HG03097 (cell line): ENCODE results near the gene TUBD1.
"Not testable (repeated sequence)": the region's sequence is repeated elsewhere in the genome, so short reads cannot be mapped to it uniquely, and the experiment has no call there.

Experiments
- ATAC-seq: cut with Tn5 transposase; IDR thresholded peaks from one replicate; pipeline ENCODE4 v1.9.1; 2021; ENCODE audit not compliant: unreplicated experiment, low FRiP score

Gene TUBD1

DNA sequence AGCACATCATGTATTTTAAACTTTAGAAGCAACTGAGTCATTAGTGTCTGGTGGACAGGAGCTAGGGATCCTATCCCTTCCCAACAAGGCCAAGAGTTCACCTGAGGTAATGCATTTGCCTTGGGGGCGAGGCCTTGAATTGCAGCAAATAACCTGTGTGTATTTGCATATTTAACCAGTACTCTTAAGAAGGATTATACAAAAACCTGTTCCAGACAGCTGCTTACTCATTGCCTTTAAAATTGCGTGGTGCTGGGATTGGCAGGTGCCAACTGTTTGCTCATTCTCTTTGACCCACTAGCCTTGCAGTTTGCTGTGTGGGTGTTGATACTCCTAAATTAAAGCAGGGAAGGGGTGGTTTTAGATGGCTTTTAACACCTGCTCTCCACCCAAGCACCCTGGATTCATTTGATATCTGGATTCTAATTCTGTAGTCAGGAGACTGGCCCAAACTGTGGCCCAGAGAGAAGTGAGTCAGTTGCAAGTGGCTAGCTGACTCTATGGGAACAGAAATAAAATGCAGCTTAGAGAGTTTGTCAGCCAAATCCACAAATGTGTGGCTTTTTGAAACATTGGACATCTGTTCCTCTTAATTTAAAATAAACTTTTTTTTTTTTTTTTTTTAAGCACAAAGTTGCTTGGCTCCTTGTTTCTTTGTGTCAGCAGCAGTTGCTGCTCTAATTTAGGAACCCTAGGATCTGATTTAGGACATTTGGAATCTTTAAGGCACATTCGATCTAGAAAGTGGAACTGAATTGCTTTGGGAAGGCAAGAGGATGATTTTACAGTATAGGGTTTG is 46.9 kb downstream of the TUBD1 start:
- no peak for ATAC-seq

DNA sequence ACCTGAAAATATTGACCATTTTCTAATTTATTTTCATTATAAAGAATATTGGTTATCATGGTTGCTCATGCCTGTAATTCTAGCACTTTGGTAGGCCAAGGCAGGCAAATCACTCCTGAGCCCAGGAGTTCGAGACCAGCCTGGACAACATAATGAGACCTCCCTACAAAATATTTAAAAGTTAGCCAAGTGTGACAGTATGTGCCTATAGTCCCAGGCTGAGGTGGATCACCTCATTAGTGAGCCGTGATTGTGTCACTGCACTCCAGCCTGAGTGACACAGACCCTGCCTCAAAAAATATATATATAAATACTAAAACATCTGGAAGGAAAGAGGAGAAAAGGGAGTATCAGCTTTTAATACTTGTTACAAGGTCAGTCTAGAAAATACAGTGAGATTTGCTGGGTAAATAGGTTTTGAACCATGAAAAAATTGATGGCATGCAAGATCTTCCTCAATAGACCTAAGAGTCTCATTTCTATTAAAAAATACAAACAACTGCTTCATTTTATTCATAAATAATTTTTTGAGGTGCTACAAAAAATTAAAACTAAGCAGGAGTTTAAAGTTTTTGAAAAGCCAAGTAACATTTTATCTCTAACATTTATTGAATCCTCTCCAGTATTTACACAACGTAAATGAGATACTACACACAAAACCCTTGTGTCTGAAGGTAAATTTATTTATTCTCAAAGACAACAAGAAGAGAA is 47.7 kb downstream of the TUBD1 start:
- no peak for ATAC-seq

DNA sequence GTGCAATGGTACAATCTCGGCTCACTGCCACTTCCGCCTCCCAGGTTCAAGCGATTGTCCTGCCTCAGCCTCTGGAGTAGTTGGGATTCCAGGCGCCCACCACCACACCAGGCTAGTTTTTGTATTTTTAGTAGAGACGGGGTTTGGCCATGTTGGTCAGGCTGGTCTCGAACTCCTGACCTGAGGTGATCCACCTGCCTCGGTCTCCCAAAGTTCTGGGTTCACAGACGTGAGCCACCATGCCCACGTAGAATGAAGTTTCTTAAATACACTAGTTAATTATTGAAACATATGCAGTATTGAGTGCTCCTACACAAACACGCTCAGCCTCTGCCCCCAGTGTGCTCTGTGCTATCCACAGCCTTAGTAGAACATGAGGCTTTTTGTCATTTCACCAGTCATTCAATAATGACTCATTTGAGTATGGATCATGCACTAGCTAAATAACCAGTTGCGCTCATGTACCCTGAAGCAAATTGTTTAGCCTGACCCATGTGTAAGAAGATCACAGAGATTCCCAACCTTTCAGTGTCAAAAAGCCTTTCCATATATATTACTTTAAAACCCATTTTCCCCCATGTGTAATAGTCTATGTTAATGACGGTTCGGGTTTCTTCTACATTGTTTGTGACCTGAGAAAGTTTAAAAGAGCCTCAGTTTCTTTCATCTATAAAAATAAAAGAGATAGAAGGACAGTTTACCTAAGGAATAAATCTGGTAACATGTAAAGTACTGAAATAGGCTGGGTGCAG is 49.7 kb downstream of the TUBD1 start:
- ATAC-seq, result peak; percentile 28

DNA sequence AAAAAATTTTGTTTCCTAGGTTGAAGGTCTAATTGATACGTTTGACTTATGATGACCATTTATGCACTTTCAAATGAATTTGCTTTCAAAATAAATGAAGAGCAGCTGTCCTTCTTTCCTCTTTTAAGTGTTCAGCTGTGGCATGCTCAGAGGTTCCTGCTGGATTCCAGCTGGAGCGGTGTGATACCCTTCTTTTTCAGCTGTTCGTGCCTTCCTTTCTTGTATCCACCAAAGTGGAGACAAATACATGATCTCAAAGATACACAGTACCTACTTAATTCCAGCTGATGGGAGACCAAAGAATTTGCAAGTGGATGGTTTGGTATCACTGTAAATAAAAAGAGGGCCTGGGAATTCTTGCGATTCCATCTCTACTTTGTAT is 50.9 kb downstream of the TUBD1 start:
- not testable (repeated sequence) for ATAC-seq

DNA sequence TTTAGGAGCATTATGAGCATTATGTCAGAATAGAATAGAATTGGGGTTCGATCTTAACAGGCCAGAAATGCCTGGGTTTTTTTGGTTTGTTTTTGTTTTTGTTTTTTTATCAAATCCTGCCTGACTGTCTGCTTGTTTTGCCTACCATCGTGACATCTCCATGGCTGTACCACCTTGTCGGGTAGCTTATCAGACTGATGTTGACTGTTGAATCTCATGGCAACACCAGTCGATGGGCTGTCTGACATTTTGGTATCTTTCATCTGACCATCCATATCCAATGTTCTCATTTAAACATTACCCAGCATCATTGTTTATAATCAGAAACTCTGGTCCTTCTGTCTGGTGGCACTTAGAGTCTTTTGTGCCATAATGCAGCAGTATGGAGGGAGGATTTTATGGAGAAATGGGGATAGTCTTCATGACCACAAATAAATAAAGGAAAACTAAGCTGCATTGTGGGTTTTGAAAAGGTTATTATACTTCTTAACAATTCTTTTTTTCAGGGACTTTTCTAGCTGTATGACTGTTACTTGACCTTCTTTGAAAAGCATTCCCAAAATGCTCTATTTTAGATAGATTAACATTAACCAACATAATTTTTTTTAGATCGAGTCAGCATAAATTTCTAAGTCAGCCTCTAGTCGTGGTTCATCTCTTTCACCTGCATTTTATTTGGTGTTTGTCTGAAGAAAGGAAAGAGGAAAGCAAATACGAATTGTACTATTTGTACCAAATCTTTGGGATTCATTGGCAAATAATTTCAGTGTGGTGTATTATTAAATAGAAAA is 51.5 kb downstream of the TUBD1 start:
- ATAC-seq, result not testable (repeated sequence)

DNA sequence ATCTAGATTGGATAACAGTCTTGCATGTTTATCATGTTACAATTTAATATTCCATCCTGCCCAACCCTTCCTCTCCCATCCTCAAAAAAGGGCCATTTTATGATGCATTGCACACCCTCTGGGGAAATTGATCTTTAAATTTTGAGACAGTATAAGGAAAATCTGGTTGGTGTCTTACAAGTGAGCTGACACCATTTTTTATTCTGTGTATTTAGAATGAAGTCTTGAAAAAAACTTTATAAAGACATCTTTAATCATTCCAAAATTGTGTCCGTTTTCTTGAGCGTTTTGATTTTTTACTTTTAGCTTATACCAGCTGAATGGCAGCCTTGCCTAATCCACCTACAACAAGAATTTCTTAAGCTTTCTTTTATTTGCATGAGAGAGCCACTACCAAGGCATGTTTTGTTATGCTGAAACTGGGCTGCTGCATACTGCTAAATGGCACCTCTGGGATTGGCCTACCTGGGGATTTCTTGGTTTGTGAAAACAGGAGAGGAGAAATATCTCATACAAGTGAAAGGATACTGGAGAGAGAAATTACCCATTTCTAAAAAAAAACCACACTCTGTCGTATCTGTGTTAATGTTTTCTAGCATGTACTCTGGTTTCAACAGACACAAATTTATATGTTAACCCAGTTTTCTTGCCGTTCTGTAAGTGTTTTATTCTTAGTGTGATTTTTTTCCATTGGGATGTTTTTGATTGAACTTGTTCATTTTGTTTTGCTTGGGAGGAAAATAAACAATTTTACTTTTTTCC is 52.2 kb downstream of the TUBD1 start:
- ATAC-seq, result no peak

DNA sequence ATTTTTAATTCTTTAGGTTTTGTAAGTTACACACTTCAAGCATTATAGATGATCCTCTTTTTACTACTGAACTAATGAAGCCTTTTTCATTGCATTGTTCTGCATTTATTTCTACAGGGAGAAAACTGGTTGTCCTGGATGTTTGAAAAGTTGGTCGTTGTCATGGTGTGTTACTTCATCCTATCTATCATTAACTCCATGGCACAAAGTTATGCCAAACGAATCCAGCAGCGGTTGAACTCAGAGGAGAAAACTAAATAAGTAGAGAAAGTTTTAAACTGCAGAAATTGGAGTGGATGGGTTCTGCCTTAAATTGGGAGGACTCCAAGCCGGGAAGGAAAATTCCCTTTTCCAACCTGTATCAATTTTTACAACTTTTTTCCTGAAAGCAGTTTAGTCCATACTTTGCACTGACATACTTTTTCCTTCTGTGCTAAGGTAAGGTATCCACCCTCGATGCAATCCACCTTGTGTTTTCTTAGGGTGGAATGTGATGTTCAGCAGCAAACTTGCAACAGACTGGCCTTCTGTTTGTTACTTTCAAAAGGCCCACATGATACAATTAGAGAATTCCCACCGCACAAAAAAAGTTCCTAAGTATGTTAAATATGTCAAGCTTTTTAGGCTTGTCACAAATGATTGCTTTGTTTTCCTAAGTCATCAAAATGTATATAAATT is 53.0 kb downstream of the TUBD1 start:
- ATAC-seq, result no peak

DNA sequence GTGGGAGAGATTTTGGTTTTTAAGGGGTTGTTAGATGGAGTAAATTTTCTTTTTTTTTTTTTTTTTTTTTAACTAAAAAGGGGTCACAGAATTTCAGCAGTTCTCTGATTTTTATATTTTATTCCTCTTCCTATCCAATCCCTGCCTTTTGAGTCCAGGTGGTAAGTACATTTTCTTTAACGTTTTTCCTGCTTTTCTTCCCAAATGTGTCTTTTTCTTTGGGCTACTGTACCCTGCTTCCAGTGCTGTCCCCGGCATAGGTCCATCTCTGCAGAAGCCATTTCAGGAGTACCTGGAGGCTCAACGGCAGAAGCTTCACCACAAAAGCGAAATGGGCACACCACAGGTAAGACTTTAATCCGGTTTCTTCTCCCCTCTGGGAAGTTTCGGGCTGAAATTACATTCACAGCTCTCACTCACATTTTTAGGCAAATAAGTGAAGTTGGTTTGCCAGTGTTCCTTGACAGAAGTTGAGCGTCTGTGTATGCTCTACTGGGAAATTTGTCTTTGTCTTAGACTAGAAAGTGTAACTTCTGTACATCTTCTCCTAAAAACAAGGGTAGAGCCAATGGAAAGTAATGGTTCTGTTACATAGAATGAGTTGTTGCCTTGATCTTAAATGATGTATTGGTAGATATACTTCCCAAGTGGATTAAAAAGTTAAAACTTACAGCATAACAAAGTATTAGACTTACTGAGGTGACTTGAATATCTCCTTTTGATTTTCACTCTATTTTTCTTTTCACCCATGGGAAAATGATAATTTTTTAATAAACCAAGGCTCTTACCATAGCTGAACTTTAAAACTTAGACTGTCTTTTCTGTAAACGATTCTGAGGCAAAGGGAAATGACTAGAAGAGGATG is 54.5 kb downstream of the TUBD1 start:
- ATAC-seq, result no peak

DNA sequence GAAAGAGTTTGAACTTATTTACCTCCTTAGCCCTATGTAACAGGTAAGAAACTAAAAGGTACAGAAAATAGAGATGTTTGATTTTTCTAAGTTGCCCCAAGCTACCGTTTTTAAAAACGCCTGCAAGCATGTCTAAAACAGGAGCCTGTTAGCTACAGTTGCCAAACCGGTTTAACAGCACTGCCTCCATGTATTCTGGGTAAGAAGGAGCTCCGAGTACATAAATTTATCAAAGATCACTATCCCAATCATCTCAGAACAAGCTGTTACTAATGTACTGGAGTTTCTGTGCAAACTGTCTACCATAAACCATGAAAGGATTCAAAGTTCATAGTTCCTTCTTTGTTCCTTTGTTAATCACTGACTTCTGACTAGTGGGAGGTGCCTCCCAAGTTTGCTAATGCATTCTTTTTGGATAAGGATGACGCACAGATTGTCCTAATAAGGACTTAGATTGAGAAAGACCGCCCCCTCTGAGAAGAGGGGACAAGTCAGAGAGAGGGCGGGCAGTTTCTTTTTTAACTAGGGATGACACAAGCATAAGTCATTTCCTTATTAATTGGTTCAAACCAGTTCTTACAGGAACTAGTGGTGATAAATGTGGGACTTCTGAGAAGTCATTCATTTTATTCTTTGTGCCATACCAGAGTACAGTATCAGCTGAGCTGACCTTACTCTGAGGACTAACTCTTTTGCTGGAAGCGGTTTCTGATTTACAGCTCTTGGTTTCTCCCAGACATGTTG is 55.3 kb downstream of the TUBD1 start:
- ATAC-seq, result peak; percentile 88

DNA sequence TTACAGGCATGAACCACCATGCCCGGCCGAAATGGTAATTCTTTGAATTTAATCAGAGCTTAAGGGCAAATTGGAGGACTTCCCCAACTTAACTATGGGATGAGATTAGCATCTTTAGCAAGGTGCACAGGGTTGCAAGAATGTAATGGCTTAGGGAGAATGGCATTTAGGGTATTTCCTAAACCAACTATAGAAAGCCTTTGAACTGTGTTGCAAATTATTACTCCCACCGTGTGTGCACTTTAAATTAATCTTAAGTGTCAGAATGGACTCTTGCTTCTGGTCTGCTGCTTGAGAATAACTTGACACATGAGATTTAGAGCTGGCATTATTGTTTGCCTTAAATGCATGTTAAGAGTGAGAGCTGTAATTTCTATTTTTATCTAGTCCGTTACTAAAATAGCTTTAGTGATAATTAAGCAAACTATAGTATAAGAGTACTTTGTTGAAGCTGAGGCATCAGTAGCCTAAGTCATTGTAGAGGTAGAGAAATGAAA is 59.8 kb downstream of the TUBD1 start:
- ATAC-seq, result no peak

DNA sequence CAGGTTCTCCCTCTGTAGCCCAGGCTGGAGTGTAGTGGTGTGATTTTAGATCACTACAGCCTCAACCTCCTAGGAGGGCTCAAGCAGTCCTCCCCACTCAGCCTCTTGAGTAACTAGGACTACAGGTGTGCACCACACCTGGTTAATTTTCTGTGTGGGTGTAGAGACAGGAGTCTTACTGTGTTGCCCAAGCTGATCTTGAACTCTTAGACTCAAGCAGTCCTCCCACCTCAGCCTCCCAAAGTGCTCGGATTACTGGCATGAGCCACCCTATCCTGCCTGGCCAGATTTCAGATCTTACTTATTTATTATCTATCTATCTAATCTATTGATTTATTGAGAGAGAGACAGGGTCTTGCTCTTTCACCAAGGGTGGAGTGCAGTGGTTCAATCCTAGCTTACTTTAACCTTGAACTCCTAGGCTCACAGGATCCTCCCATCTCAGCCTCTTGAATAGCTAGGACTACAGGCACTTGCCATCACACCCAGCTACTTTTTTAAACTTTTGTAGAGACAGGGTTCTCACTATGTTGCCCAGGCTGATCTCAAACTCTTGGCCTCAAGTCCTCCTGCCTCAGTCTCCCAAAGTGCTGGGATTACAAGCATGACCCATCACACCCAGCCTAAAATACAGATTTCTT is 61.8 kb downstream of the TUBD1 start:
- no peak for ATAC-seq

DNA sequence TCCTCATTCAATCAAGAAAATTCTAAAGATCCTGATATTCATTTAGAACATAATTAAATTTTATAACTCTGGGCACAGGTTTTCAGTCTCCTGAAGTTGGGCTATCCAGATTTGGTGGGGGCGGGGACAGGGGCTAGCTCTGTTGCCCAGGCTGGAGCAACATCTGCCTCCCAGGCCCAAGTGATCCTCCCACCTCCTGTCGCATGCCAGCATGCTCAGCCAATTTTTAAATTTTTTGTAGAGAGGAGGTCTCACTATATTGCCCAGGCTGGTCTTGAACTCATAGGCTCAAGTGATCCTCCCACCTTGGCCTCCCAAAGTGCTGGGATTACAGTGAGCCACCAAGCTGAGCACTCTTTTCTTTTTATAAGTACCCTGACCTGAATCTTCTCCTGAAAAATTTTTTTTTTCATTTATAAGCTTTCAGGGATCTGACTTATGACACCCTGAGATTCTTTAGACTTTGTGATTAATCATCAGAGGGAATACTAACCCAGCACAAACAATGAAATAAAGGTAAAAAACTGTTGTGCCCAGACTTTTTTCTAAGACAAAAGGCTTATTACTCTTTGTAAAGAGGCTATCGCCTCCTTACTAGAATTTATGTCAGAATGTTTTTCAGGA is 62.6 kb downstream of the TUBD1 start:
- no peak for ATAC-seq

DNA sequence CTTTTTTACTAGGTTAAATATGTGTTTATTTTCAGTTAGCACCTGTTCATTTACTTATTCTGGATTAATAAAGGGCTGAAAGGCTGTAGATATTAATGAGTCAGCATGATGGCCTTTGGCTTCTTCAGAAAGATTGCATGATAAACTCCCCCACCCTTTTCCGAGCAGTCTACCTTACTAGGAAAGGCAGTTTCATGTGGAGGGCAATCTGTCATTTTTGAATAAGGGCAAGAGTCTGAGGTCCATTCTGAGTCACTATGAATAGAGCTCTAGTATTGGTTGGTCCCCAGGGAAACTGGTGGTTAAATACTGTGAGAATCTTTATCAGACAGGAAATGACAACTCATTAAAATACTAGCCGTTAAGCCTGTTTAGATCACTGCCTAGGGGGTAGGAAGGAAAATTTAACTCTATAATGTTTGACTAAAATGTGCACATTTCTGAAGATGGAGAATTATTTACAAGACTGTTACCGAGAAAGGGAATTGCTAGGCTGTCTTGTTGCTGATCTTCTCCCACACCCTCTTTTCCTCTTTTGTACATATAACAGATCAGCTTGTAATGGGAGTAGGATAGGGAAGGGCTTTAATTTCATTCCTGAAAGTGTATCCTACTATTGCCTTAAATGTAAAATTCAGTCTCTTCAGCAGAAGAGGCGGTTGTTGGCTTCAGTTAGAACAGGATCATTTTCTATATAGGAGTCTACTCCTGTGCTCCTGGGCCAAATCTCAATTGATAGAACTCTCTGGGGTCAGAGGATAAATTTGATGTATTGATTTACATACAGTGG is 63.3 kb downstream of the TUBD1 start:
- ATAC-seq, result peak; percentile 66

DNA sequence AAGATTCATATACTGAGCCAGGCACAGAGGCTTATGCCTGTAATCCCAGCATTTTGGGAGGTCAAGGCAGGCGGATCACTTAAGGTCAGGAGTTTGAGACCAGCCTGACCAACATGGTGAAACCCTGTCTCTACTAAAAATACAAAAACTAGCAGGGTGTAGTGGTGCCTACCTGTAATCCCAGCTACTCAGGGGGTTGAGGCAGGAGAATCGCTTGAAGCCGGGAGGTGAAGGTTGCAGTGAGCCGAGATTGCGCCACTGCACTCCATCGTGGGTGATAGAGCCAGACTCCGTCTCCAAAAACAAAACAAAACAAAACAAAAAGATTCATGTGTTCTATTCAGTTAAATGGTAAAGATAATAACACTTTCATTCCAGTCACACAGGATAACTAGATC is 63.9 kb downstream of the TUBD1 start:
- not testable (repeated sequence) for ATAC-seq

DNA sequence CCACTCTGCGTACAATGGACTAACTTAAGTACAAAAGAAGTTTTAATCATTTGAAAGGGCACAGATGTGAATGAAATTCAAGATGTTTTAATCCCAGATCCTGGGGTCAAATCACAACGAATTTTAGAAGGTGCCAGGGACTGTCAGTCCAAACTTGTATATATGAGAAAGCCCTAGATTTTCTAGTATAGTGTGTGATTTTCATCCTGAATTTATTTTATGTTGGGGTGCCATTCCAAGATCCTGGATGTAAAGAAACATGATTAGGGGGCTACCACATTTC is 64.3 kb downstream of the TUBD1 start:
- ATAC-seq, result no peak
